NK-92 treated with Interleukin-12 subunit alpha and Interleukin-12 subunit beta, amount 100 ng/mL, for 24 hours (cell line): ENCODE results near the gene SERPINB10.

Source experiments
- DNase-seq: peaks from one replicate; lab custom pipeline; 2025; lab: John Stamatoyannopoulos, UW

Gene SERPINB10

DNA sequence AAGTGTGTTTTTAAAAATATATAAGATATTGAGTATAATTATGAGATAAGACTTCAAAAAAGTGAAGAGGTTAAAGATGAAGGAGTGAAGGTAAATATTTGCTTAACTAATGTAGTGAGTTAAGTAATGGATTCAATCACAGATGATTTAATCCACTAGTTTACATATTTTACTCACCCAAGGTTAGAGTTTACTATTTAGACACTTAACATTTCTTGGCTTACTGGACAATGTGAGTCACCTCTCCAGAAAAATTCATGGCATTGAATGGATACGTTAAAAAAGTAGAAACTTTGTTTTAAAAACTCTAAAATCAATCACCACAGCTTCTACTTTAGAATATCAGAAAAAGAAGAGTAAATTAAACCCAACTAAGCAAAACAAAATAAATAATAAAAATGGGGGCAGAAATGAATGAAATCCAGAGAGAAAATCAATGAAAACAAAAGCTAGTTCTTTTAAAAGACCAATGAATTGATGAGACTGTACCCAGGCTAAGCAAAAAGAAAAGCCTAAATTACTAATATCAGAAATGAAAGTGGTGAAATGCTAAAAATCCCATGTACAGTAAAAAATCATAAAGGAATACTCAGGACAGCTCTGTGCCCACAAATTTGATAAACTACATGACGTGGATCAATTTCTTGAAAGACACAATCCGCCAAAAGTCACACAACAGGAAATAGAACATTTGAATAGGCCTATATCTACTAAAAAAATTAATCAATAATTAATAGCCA, 39.5 kb downstream of the SERPINB10 start:
- DNase-seq = no peak

DNA sequence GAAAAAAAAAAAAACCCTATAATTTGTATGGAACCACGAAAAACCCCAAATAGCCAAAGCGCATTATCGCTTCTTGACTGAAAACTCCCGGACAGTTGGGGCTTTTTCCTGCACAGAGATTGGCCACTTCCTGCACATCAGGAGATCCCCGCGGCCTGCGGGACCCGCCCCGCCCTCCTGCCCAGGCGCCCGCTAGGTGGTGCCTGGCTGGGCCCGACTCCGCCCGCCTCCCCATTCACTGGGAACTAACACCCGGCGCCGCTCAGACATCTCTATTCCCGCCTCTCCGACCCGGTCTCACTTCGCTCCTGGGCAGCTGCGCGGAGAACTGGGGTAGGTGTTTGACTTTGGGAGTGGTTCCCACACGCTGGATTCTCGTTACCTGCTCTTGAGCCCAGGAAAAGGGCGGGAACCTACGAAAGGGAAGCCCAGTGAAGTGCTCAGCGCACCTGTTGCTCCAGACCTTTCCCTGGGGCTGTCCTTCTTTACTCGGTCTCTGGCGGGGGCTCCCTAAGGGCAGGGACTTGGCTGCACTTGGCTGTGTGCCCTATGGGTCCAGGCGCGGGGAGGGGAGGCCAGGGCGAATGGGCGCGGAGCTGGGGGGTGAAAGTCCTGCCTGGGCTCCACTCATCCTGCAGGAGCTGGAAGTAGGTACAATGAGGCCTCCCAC, 41.4 kb downstream of the SERPINB10 start, which contains the start of gene HMSD:
HMSD (plus strand) TSS at position 234 of the 670 bp plus-strand sequence. CDS start 4,155 bp downstream, outside the sequence.
- no peak for DNase-seq

DNA sequence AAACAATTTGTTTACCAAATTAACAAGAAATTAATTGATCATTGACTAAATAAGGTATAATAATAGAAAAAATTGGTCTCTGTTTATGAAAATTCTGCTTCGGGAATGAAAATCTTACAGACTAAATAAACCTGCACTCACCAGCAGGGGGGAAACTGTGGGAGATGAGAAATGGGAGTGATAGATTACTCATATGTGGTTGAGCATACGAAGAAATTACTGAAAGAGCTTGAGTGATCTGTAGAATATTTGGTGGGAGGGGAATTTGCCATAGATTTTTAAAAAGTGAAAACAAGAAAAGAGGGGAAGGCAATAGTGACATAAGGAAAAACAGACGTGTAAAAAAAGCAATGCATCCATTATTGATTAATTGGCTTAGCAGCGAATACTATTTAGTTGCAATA, 43.5 kb downstream of the SERPINB10 start:
- no peak for DNase-seq

DNA sequence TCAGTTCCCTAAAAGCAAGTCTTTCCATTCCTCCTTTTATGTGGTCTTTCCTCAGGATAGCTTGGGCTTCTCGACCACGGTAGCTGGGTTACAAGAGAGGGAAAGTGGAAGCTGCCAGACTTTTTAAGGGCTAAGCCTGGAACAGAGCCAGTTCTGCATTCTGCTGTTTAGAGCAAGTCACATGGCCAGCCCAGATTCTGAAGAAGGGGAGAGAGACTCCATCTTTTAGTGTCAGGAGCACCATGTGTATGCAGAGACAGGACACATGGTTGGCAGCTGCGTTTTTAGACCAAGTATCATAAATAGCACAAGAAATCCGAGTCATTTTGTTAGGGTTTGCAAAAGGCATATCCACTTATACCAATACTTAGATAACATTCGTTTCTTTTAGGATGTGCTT, 46.1 kb downstream of the SERPINB10 start:
- no peak for DNase-seq

DNA sequence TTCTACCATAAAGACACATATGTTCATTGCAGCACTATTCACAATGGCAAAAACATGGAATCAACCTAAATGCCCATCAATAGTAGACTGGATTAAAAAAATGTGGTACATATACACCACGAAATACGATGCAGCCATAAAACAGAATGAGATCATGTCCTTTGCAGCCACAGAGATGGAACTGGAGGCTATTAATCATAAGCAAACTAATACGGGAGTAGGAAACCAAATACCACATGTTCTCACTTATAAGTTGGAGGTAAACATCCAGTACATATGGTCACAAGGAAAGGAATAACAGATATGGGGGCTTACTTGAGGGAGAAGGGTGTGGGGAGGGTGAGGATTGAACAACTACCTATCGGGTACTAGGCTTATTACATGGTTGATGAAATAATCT, 49.0 kb downstream of the SERPINB10 start:
- DNase-seq = no peak

DNA sequence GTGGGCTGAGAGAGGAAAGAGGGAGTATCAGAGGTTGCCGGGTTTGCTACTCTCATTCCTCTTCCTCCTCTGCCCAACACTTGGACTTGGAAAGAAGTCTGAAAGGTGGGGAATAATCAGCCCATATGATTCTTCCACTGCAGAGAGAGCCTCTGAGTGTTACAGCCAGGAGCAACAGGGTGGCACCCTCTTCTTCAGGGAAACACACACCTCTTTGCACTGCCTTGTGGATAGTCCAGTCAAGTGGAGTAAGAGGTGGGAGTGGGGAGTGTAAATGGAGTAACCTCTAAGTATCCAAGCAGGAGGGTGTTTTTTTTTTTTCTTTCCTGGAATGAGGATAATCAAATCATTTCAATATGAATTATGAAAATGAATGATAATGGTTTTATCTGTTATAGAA, 53.1 kb downstream of the SERPINB10 start:
- DNase-seq = no peak

DNA sequence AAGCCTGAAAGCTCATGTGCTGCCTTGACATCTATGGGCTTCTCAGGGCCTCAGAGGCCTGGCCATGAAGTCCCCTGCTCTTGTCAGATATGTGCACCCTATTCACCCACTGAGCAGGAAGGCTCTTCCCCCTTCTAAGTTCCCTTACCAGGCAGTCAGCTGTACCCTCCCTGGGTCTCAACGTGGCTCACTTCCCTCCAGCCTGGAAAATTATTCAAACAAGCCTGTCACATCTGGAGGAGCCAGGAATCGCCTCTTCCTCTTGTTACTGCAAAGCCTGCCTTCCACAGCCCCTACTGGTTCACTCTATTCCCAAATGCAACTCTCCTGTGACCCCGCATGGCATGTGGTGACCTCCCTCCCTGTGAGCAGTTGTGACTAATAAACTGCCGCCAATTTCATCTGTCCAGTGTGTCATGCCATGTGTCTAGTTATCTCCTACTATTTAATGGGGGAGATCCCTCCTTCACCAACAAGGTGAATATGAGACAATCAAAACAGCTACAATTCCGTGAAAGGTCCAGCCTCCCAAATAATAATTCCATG, 53.8 kb downstream of the SERPINB10 start:
- DNase-seq = no peak

DNA sequence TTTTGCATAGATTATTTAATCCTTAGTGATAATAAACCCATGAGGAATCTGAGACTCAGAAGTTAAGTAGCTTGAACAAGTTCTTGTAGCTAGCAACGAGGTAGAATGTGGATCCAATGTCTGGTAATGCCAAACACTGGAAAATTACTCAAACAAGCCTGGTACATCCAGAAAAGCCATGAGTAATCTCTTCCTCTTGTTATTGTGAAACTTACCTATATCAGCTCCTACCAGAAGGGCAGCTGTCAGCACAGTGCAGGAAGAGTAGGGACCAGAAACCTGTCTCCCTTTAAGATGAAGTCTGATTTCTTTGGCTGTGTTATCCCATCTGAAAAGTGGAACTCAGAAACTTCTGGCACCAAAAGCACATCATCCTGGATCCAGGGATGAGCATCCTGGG, 54.4 kb downstream of the SERPINB10 start:
- DNase-seq = no peak

DNA sequence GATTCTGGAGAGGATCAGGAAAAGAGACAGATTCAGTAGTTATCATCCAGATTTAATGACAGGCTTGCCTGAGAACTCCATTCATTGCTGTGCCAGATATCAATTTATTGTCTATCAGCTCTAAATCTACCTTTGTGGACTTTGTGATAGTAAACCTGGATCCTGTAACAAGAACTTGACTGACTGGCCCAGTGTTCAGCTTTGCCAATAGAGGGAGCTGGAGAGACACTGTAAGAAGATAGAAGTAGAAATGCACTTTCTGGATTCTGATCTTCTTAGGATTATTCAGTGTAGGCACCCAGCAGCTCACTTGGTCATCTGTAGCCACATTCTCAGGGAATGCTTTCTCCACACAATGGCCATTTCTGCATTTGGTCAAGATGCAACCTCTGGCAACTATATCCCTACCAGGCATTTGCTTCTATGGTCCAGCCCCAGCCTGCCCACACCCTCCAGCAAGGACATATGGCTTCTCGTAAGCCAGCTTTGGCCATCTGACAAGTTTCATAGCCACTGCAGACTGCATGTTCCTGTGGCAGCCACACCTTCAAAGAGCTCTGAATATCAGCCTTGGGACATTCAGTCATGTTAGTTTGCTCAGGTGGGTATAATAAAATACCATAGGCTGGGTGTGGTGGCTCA, 56.0 kb downstream of the SERPINB10 start:
- DNase-seq = no peak

DNA sequence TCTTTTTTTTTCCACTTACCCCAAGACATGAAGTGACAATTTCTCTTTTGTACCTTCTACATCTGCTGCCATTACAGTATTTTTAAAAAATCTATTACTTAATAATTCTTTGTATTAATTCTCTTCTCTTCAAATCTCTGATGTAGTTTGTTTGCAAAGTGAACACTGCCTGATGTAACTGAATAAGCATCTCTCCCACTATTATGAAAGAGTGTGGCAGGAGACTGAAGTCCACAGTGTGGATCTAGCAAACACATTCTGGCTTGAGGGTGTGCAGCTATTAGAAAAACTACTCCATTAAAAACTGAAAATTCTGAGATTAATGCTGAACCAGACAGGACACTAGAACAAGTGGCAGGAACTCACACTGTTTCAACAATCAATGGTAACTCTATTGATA, 57.1 kb downstream of the SERPINB10 start:
- no peak for DNase-seq

DNA sequence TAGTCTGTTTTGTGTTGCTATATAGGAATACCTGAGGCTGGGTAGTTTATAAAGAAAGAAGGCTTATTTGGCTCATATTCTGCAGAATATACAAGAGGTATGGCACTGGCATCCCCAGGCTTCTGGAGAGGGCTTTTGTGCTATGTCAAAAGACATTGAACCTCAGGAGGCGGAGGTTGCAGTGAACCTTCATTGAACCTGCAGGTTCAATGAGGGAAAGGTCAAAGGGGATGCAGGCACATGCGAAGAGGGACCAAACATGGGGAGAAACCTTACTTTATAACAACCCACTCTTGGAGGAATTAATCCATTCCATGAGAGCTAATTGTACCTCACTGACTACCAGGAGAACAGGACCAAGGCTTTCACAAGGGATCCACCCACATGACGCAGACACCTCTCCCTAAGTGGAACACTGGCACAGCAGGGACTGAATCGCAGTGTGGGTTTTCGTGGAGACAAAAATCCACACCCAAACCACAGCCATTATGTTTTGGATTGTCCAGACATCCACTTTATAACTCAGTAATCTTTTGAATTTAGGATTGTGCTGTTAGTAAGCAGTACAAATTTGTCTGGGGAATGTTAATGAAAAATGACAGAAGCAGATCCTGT, 58.1 kb downstream of the SERPINB10 start:
- DNase-seq = no peak

DNA sequence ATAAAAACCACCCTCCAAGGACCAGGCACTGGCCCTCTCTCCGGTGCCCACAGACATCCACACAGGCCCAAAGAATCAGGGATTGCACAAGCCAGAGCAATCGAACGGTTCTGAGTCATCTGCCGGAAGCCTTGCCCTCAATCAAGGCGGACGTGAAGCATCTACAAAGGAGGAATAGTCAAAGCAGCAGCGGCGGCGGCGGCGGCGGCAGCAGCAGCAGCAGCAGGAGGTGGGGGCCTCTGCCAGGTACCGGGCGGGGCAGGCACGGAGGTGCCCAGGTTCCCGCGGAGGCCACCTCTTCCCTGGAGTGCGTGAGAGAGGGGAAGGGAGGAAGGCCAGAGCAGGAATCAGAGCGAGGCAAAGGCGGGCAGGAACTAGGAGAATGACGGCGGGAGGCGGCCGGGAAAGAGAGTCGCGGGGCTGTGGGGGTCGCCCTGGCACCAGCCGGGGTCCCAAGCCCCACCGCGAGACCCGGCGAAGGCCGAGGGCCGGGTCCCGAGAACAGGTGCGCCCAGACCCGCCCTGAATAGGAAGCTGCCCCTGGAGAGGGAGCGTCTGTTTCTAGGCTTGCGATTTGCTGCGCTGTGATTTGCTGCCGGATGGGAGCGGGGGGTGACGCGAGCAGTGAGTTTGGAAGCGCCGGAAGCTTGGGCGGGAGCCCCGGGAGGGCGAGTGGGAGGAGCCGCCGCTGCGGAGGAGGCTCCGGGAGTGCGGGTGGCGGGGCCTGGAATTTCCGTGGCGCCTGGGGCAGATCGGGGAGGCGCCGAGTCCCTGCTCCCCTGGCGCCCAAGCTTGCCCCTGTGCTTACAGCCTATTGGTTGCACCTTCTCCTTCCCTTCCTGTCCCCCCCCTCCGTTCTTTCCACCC, 62.4 kb downstream of the SERPINB10 start, which contains the start of gene SERPINB8:
SERPINB8 (plus strand) TSS at position 140 of the 867 bp plus-strand sequence. CDS start 8,228 bp downstream, outside the sequence.
- no peak for DNase-seq

DNA sequence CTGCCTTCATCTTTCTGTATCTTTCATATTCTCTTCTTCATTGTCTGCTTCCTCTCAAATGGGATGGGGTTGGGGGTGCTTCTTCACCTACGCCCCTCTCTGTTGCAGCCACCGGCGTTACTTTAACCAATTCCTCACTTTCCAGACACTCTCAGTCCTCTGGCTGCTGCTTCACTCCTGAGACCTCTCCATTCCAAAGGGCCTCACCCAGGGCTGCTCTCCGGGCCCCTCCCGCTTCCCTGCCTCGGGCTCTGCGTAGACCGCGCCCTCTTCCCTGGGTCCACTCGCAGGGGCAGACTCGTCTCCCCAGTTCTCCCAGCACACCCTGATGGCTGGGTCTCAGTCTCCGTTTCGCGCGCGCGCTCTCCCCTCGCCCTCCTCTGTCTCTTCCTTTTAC, 63.0 kb downstream of the SERPINB10 start:
- no peak for DNase-seq

DNA sequence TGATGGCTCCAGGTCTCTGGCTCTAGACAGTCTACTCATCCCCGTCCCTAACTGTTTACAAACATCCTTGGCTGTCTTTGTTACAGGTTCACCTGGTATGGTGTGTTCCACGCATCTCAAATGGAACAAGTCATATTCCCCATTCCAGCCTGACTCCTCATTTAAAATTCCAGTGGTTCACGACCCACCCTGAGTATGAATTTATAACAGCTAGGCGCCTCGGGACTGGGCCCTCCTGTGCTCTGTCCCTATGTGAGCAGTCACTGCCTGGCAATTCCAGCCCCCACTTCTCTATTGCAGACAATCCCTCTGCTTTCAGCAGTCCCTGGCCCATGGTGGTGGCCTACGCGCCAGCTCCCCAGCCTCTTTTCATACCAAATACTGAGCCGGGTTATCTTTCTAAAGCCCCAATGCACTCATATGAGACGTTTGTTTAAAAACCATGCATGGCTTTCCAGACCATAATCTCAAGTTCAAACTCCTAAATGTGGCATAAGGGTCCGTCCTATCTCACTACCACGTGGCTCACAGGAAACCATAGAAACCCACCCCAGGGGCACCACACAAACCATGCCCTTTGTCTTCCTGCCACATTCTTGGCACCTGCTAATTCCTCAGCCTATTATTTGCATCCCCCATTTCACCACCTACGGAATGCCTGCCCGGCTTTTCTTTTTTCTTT, 63.7 kb downstream of the SERPINB10 start:
- DNase-seq = no peak

DNA sequence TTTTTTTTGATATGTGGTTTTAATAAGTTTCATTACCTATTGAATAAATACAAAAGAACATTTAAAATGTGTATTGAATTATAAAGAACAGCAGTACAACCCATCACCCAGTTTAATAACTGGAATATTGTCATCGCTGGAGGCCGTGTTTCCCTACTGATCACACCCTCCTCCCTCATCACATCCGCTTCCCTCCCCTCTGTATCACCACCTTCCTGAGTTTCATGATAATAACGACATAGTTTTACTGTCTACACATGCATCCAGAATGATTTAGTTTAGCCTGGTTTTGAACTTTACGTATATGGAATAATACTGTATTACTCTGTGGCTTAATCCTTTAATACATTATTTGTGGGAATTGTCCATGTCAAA, 64.2 kb downstream of the SERPINB10 start:
- no peak for DNase-seq

DNA sequence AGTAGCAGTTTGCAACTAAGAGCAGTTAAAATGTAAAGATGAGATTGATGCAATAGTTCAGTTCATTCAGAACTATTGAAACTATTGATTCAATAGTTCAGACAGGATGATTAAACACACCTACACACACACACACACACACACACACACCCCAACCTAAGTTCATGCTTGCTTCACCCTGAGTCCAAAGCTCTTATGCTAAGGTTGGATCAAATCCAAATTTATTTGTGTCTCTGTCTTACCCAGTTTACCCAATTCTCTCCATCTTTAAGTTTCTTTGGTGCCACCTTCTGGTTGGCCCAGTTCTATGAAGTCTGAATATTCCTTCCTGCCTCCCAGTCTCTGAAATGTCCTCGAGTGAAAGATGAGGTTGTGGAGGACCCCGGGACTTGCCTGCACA, 67.2 kb downstream of the SERPINB10 start:
- DNase-seq = no peak

DNA sequence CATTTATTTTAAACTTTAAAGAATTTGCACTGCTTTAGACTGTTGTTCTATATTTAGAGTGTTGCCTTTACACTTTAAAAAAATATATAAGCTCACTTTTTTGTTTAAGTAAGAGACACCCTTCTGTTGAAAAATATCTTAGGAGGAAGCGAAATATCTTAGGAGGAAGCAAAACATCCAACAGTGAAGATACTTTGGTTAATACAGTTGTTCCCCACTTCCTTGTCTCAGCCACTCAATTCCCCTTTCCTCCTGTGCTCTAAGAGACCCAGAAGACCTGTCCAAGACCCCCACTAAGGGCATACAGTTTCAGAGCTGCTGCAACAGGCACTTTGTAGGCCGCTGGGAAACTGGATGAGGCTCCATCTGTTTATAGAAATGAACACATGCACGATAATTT, 67.9 kb downstream of the SERPINB10 start:
- DNase-seq = no peak

DNA sequence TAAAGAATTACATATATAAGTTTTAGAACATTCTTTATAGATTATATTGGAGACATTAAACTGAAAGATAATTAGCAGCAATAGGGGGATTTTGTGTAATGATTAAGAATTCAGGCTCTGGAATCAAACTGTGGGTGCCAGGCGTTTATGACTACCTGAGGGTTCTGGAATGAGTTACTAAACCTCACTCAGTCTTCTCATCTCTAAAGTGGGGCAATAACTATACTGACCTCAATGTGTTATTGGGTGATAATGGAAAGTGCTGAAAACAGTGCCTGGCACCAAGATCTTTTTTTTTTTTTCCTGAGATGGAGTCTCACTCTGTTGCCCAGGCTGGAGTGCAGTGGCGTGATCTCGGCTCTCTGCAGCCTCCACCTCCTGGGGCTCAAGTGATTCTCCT, 69.3 kb downstream of the SERPINB10 start:
- DNase-seq = no peak

DNA sequence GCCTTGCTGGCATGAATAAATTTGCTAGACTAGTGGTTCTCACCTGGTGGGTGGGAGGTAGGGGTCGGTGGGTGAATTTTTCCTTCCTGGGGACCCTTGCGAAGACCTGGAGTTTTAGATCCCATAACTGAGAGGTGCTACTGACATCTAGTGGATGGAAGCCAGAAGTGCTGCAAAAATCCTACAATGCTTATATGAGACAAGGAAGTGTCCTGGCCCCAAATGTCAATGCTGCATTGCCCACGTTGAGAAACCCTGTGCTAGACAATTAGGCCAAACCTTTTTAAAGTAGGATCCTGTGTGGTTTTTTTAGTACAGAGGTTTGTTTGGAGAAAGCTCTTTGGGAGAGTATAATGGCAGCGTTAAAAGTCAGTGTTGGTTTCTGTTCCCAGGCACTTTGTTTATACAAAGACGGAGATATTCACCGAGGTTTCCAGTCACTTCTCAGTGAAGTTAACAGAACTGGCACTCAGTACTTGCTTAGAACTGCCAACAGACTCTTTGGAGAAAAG, 71.7 kb downstream of the SERPINB10 start:
- DNase-seq = no peak

DNA sequence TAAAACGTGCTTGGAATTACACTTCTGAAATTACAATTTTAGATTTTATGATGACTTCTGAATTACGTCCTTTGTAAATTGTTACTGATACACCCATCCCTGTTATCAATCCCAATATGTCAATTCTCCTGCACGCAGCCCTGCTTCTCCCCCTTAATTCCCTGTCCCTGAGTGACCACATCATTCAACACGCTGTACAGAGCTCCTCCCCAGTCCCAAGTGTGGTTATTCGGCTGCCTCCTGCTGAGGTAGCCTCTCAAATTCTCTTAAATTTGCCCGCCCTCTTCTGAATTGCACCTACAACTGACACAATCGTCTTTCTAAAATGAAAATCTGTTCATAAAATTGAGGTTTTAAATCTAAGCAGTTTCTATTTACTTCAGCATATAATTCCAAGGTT, 72.3 kb downstream of the SERPINB10 start:
- no peak for DNase-seq
